ENCODE measurements around the gene PRKCZ. TPM values are rescaled to one million over a fixed set of nuclear protein-coding genes. Genes with fewer than 3 reads are reported as not detected.

PRKCZ gene
- total RNA-seq, 1 donor from 2014 or later: 33.4 TPM

DNA sequence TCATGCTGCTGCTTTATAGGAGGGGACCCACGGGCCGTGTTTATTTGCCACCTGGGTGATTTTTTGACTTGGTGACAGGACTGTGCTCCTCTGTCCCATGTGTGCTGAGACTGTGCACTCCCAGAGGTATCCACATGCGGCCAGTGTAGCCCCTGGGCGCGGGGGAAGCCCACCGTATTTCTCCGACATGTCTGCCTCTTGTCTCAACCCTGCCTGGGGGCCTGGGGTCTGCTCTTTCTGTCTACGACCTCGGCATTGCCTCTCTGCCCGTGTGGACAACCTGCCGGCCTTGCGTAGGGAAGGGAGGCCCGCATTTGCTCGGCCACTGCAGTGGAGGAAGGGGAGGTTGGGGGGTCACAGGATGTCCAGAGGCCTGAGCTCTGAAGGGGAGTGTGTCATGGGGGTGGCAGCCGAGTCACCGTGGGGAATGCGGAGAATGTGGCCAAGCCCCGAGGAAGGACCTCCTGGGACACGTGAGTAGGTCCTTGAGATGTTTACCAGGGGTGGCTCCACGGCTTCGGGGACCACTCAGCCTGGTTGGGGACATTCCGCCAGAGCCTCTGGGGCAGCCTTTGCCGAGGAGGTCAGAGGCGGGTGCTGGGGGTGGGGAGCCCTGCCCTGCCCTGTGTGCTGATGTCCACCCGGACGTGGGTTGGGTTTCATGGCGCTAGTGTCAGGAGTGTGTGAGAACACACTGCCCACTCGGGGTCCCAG lies 11.0 kb downstream of the PRKCZ start:
- TF ChIP-seq CTCF (IDR thresholded peaks at IDR 0.05) (no peak), EZH2phosphoT487 (IDR thresholded peaks at IDR 0.05) (no peak), EZH2 (IDR thresholded peaks at IDR 0.05) (no peak)
- peaks cover 14% of the 10 kb centered on the region for H3K79me2 ChIP-seq (ENCODE audit: low read depth)
- H3K4me2 ChIP-seq: no peak overlapping the region
- no peak overlapping the region for H2AFZ ChIP-seq (replicated peaks)
- H3F3A ChIP-seq (ENCODE audit: low read depth): no peaks in the 10 kb centered on the region
- no peak overlapping the region for H3K4me3 ChIP-seq
- H3K9ac ChIP-seq: no peak overlapping the region
- Mint-ChIP-seq H3K27me3 (ENCODE audit: insufficient read depth, low read depth) (no peaks in the 10 kb centered on the region), H3K4me3 (no peak overlapping the region), H3K9me3 (peaks cover 23% of the 10 kb centered on the region), H3K36me3 (peaks cover 15% of the 10 kb centered on the region), H3K27ac (no peak overlapping the region), H3K4me1 (no peaks in the 10 kb centered on the region)
- peaks cover 6% of the 10 kb centered on the region for H4K20me1 ChIP-seq (ENCODE audit: low read depth)
- H3K27ac ChIP-seq: no peak overlapping the region
- H3K9me3 ChIP-seq (ENCODE audit: low read depth): no peaks in the 10 kb centered on the region
- no peaks in the 10 kb centered on the region for H3K4me1 ChIP-seq
- H3K27me3 ChIP-seq: no peaks in the 10 kb centered on the region
- DNase-seq (ENCODE audit: low spot score): no peak
- peaks cover 7% of the 10 kb centered on the region for H3K36me3 ChIP-seq

- Mint-ChIP-seq H3K9me3 (peaks cover 27% of the 10 kb centered on the region), H3K4me1 (no peaks in the 10 kb centered on the region), H3K27me3 (ENCODE audit: insufficient read depth, low read depth) (peaks cover 3% of the 10 kb centered on the region), H3K27ac (no peak overlapping the region), H3K4me3 (no peak overlapping the region), H3K36me3 (peaks cover 17% of the 10 kb centered on the region)
- DNase-seq (ENCODE audit: low spot score): no peak
- Histone ChIP-seq H3K4me2 (no peak overlapping the region), H3K4me3 (no peak overlapping the region), H3K36me3 (peaks cover 7% of the 10 kb centered on the region), H3F3A (ENCODE audit: low read depth) (no peaks in the 10 kb centered on the region), H3K9ac (no peak overlapping the region), H2AFZ (replicated peaks) (no peak overlapping the region), H3K27ac (no peak overlapping the region), H3K27me3 (no peaks in the 10 kb centered on the region), H3K9me3 (ENCODE audit: low read depth) (no peaks in the 10 kb centered on the region), H3K79me2 (ENCODE audit: low read depth) (peaks cover 16% of the 10 kb centered on the region), H4K20me1 (ENCODE audit: low read depth) (no peaks in the 10 kb centered on the region), H3K4me1 (no peaks in the 10 kb centered on the region)
- TF ChIP-seq EZH2 (IDR thresholded peaks at IDR 0.05): no peak
- TF ChIP-seq EZH2phosphoT487 (IDR thresholded peaks at IDR 0.05): no peak
- no peak for TF ChIP-seq CTCF (IDR thresholded peaks at IDR 0.05)
Measured at GRCh38 chr1:2065699-2066098, 15.5 kb downstream of the PRKCZ start.

DNA sequence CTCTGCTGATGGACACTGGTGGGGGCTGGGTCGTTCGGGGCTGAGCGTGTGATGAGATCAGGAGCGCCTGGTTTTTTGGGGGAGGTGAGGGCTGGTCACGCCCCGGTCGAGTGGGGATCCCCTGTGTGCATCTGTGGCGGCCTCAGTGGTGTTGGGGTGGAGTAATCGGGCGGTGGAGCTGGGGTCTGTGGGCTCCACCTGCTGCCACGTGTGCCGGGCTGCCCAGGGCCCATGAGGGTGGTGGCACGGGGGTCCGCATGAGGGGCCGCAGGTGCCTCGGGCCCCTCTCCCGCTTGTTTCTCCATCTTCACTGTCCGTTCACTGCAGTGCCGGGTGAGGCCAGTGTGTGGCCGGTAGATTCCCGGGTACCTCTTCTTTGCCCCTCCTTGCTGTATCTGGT lies 17.2 kb downstream of the PRKCZ start:
- H3K9me3 ChIP-seq (ENCODE audit: low read depth): no peaks in the 10 kb centered on the region
- peaks cover 7% of the 10 kb centered on the region for H3K27me3 Mint-ChIP-seq (ENCODE audit: insufficient read depth, low read depth)
- no peak overlapping the region for H3K27ac ChIP-seq
- no peak overlapping the region for H2AFZ ChIP-seq (replicated peaks)
- DNase-seq (ENCODE audit: low spot score): no peak
- no peak for TF ChIP-seq CTCF (IDR thresholded peaks at IDR 0.05)
- TF ChIP-seq EZH2phosphoT487 (IDR thresholded peaks at IDR 0.05): no peak
- TF ChIP-seq EZH2 (IDR thresholded peaks at IDR 0.05): no peak
- peaks cover under 1% of the 10 kb centered on the region for H3K4me1 ChIP-seq
- no peak overlapping the region for H3K4me3 ChIP-seq
- H3K4me2 ChIP-seq: no peak overlapping the region
- H3K27me3 ChIP-seq: no peaks in the 10 kb centered on the region
- H3K4me3 Mint-ChIP-seq: no peak overlapping the region
- H3K79me2 ChIP-seq (ENCODE audit: low read depth): peaks cover 16% of the 10 kb centered on the region
- peaks cover 6% of the 10 kb centered on the region for H4K20me1 ChIP-seq (ENCODE audit: low read depth)
- H3K4me1 Mint-ChIP-seq: peaks cover 4% of the 10 kb centered on the region
- H3K9ac ChIP-seq: no peak overlapping the region
- peaks cover 27% of the 10 kb centered on the region for H3K9me3 Mint-ChIP-seq
- no peak overlapping the region for H3K27ac Mint-ChIP-seq
- H3K36me3 ChIP-seq: peaks cover 7% of the 10 kb centered on the region
- peaks cover 17% of the 10 kb centered on the region for H3K36me3 Mint-ChIP-seq
- H3F3A ChIP-seq (ENCODE audit: low read depth): no peaks in the 10 kb centered on the region

All from neural progenitor cell (in vitro differentiated cells).